Measurements from ENCODE around the gene NEDD9.

GRCh38 chr6:11244387-11245126 is 12.1 kb upstream of the NEDD9 start:
- no peak for TF ChIP-seq EZH2phosphoT487 (IDR thresholded peaks at IDR 0.05; ENCODE audit: borderline replicate concordance, low read depth)
- no peak for TF ChIP-seq CTCF (IDR thresholded peaks at IDR 0.05)
- TF ChIP-seq REST (IDR thresholded peaks at IDR 0.05; ENCODE audit: low read depth, low read length) = no peak
- no peak for TF ChIP-seq RXRA (IDR thresholded peaks at IDR 0.05; ENCODE audit: borderline replicate concordance, low read depth)
